ENCODE data around the gene KCNQ1.
A peak's percentile ranks its signal among the peaks of the same experiment; 100 is the strongest.

DNA sequence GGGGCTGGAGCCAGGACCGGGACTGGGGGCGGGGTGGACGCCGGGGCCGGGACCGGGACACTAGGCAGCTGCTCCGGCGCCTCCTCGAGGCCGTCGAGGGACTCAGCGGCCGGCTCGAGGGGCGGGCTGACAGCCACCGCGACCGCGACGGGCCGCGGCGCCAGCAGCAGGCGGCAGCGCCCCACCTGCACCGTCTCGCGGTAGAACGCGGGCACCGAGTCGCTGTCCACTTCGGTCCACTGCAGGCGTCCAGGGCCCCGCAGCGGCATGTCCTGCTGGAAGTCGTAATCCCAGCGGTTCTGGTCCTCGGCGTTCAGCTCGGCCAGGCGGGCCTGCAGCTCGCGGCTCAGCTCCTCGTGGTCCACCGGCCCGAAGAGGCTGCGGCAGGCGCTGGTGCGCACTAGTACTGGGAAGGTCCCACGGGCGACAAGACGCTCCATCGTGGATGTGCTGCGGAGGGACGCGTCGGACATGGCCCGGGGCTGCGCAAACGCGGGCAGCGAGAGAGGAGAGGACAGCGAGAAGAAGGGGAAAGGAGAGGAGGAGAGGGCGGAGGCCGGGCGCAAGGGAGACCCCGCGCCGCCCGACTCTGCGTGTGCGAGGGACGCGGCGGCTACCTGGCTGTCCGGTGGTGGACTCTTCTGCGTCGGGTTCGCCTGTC lies 440.3 kb downstream of the KCNQ1 start:
- TF ChIP-seq, protein P1, sequence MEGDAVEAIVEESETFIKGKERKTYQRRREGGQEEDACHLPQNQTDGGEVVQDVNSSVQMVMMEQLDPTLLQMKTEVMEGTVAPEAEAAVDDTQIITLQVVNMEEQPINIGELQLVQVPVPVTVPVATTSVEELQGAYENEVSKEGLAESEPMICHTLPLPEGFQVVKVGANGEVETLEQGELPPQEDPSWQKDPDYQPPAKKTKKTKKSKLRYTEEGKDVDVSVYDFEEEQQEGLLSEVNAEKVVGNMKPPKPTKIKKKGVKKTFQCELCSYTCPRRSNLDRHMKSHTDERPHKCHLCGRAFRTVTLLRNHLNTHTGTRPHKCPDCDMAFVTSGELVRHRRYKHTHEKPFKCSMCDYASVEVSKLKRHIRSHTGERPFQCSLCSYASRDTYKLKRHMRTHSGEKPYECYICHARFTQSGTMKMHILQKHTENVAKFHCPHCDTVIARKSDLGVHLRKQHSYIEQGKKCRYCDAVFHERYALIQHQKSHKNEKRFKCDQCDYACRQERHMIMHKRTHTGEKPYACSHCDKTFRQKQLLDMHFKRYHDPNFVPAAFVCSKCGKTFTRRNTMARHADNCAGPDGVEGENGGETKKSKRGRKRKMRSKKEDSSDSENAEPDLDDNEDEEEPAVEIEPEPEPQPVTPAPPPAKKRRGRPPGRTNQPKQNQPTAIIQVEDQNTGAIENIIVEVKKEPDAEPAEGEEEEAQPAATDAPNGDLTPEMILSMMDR (IDR thresholded peaks at IDR 0.05) = peak in 2 of 5 experiments; percentile 19 to 35
- TF ChIP-seq EP300 (IDR thresholded peaks at IDR 0.05; ENCODE audit: low read depth) (no peak), POLR2A (IDR thresholded peaks at IDR 0.05) (no peak), POLR2AphosphoS5 (IDR thresholded peaks at IDR 0.05) (no peak)
